H1 (cell line): Measurements from ENCODE around the gene TXNL4A. TPM values are rescaled to one million over a fixed set of nuclear protein-coding genes. Genes with fewer than 3 reads are reported as not detected.

Experiments
- CTCF ChIA-PET: fragments of 300-600 bp; sonication (Branson Sonifier 250); formaldehyde crosslinking; loops from one replicate; lab custom pipeline; 2021; ENCODE audit not compliant: partially characterized antibody; lab: Charles Lee
- POLR2A ChIA-PET: fragments of 300-600 bp; sonication (Branson Sonifier 250); formaldehyde crosslinking; loops from one replicate; lab custom pipeline; 2021; ENCODE audit warnings: inconsistent platforms; ENCODE audit not compliant: partially characterized antibody; lab: Charles Lee
- DNase-seq, 2 experiments: peaks; one replicate each; pipeline versions ENCODE4 v3.0.0 to v3.0.0-alpha.2; 2010 to 2022; ENCODE audit warnings: low spot score in 2 of 2, low read depth in 1 of 2, mixed read lengths in 1 of 2
- FAIRE-seq: peaks from 2 replicates; lab custom pipeline; 2011; peaks lifted over from hg19 to GRCh38; lab: Jason Lieb, UNC
- H2AFZ ChIP-seq: 2 replicates; pipeline ENCODE4 v1.8.1; 2012; ENCODE audit warnings: low read length, inconsistent platforms
- H2AK5ac ChIP-seq: 2 replicates; pipeline ENCODE4 v1.6.1; 2013; ENCODE audit warnings: low read depth, low read length
- H2BK120ac ChIP-seq: replicated peaks from 2 replicates; pipeline ENCODE3; 2013; ENCODE audit warnings: low read depth, low read length, inconsistent platforms
- H2BK12ac ChIP-seq: 2 replicates; pipeline ENCODE4 v1.6.1; 2013; ENCODE audit warnings: low read depth, low read length
- H2BK15ac ChIP-seq: 2 replicates; pipeline ENCODE4 v1.6.1; 2013; ENCODE audit warnings: low read length
- H2BK20ac ChIP-seq: 2 replicates; pipeline ENCODE4 v1.6.1; 2013; ENCODE audit warnings: low read length
- H2BK5ac ChIP-seq: 2 replicates; pipeline ENCODE4 v1.6.1; 2013; ENCODE audit warnings: low read depth, low read length
- H3K14ac ChIP-seq: 2 replicates; pipeline ENCODE4 v1.6.1; 2013; ENCODE audit warnings: inconsistent platforms; ENCODE audit not compliant: insufficient read length
- H3K18ac ChIP-seq: 2 replicates; pipeline ENCODE4 v1.6.1; 2013; ENCODE audit warnings: low read length; ENCODE audit errors: extremely low read depth
- H3K23ac ChIP-seq: 2 replicates; pipeline ENCODE4 v1.6.1; 2013; ENCODE audit warnings: inconsistent platforms; ENCODE audit not compliant: insufficient read length
- H3K23me2 ChIP-seq: 2 replicates; pipeline ENCODE4 v1.6.1; 2013; ENCODE audit warnings: low read depth, low read length
- H3K27ac ChIP-seq: 2 replicates; pipeline ENCODE4 v1.6.1; 2011; ENCODE audit warnings: low read depth, low read length, inconsistent platforms
- H3K27me3 ChIP-seq, 4 experiments: replicated peaks in 1 of 4; 1 replicate in 1 of 4; 2 replicates in 3 of 4; pipeline versions ENCODE4 v1.6.1 to v1.8.1; 2011 to 2013; ENCODE audit warnings: low read length in 3 of 4, mild to moderate bottlenecking in 3 of 4, inconsistent platforms in 2 of 4, mixed read lengths in 2 of 4, moderate library complexity in 1 of 4; ENCODE audit not compliant: control insufficient read depth in 3 of 4, insufficient read depth in 3 of 4; ENCODE audit errors: extremely low read depth in 1 of 4
- H3K36me3 ChIP-seq, 4 experiments: 2 replicates each; pipeline versions ENCODE4 v1.6.1 to v1.8.1; 2011 to 2013; ENCODE audit warnings: mild to moderate bottlenecking in 4 of 4, low read length in 3 of 4, moderate library complexity in 2 of 4, control low read depth in 1 of 4, inconsistent platforms in 1 of 4; ENCODE audit not compliant: insufficient read depth in 4 of 4, control insufficient read depth in 2 of 4
- H3K4ac ChIP-seq: replicated peaks from 2 replicates; pipeline ENCODE3; 2013; ENCODE audit warnings: low read length, low read depth, mixed read lengths, inconsistent platforms; ENCODE audit not compliant: insufficient read length
- H3K4me1 ChIP-seq, 4 experiments: replicated peaks in 1 of 4; 1 replicate in 1 of 4; 2 replicates in 3 of 4; pipeline versions ENCODE4 v1.6.1 to v1.8.1; 2011 to 2013; ENCODE audit warnings: low read length in 3 of 4, inconsistent platforms in 2 of 4, mixed read lengths in 1 of 4; ENCODE audit not compliant: insufficient read depth in 4 of 4, control insufficient read depth in 3 of 4
- H3K4me2 ChIP-seq, 2 experiments: 2 replicates each; pipeline versions ENCODE4 v1.6.1 to v1.8.1; 2011 to 2013; ENCODE audit warnings: low read depth in 2 of 2, low read length in 2 of 2, control low read depth in 1 of 2, inconsistent platforms in 1 of 2, mild to moderate bottlenecking in 1 of 2; ENCODE audit not compliant: insufficient read depth in 1 of 2
- H3K4me3 ChIP-seq, 4 experiments: fragments of 200-600, 300-600 bp in 1 of 4; sonication (generic), shearing (Covaris generic), sonication (Bioruptor Twin) in 1 of 4; 2 replicates each; pipeline versions ENCODE4 v1.5.1 to v1.8.1; 2011 to 2016; ENCODE audit warnings: low read length in 4 of 4, low read depth in 3 of 4, control low read depth in 2 of 4, inconsistent platforms in 2 of 4, mild to moderate bottlenecking in 2 of 4, mixed read lengths in 1 of 4, moderate library complexity in 1 of 4; ENCODE audit not compliant: insufficient read depth in 2 of 4; ENCODE audit errors: extremely low read depth in 1 of 4
- H3K56ac ChIP-seq: replicated peaks from 2 replicates; pipeline ENCODE3; 2013; ENCODE audit warnings: low read depth, mild to moderate bottlenecking, mixed read lengths, low read length, inconsistent platforms; ENCODE audit not compliant: insufficient read length
- H3K79me1 ChIP-seq: 2 replicates; pipeline ENCODE4 v1.6.1; 2013; ENCODE audit warnings: low read depth, low read length, control low read depth
- H3K79me2 ChIP-seq, 2 experiments: 2 replicates each; pipeline versions ENCODE4 v1.6.1 to v1.8.1; 2012 to 2013; ENCODE audit warnings: low read length in 2 of 2, mild to moderate bottlenecking in 2 of 2, inconsistent platforms in 1 of 2; ENCODE audit not compliant: insufficient read depth in 2 of 2, control insufficient read depth in 1 of 2
- H3K9ac ChIP-seq, 4 experiments: replicated peaks in 1 of 4; 1 replicate in 1 of 4; 2 replicates in 3 of 4; pipeline versions ENCODE4 v1.6.1 to v1.8.1; 2011 to 2013; ENCODE audit warnings: low read depth in 3 of 4, low read length in 3 of 4, control low read depth in 2 of 4, mild to moderate bottlenecking in 2 of 4, moderate library complexity in 2 of 4, inconsistent platforms in 1 of 4; ENCODE audit errors: extremely low read depth in 1 of 4
- H3K9me3 ChIP-seq, 2 experiments: 2 replicates each; pipeline versions ENCODE4 v1.6.1 to v1.8.1; 2012 to 2013; ENCODE audit warnings: mild to moderate bottlenecking in 2 of 2, moderate library complexity in 2 of 2, control low read depth in 1 of 2, inconsistent platforms in 1 of 2, low read depth in 1 of 2, low read length in 1 of 2, mixed read lengths in 1 of 2; ENCODE audit not compliant: insufficient read depth in 2 of 2
- H4K20me1 ChIP-seq, 2 experiments: replicated peaks in 1 of 2; 2 replicates each; pipeline versions ENCODE3 to v1.8.1; 2011 to 2013; ENCODE audit warnings: inconsistent platforms in 2 of 2, low read length in 2 of 2, mild to moderate bottlenecking in 1 of 2; ENCODE audit not compliant: insufficient read depth in 2 of 2, control insufficient read depth in 1 of 2
- H4K5ac ChIP-seq: 2 replicates; pipeline ENCODE4 v1.6.1; 2013; ENCODE audit warnings: low read length, low read depth, mixed read lengths, inconsistent platforms; ENCODE audit not compliant: insufficient read length
- H4K8ac ChIP-seq: 2 replicates; pipeline ENCODE4 v1.8.0; 2013; ENCODE audit warnings: mild to moderate bottlenecking, moderate library complexity, low read length, inconsistent platforms; ENCODE audit not compliant: insufficient read depth; ENCODE audit errors: extremely low read depth
- H4K91ac ChIP-seq: replicated peaks from 2 replicates; pipeline ENCODE3; 2013; ENCODE audit warnings: low read length, mixed read lengths, inconsistent platforms; ENCODE audit not compliant: insufficient read length
- CEBPB ChIP-seq: IDR thresholded peaks from 2 replicates; pipeline ENCODE4 v1.6.1; 2012; ENCODE audit warnings: low read depth, low read length
- GTF2F1 ChIP-seq: IDR thresholded peaks from 2 replicates; pipeline ENCODE4 v1.6.1; 2012; ENCODE audit warnings: low read depth, low read length, improper control_type of control experiment, borderline replicate concordance
- WGBS, 2 experiments: shearing (Covaris generic) in 1 of 2; methylation state at CpG; one replicate each; pipeline versions ENCODE4 v1.1.6 to v1.1.7; 2013 to 2015; ENCODE audit warnings: low lambda C conversion rate in 2 of 2, mixed read lengths in 2 of 2, inconsistent platforms in 1 of 2, low coverage in 1 of 2, missing lambda C conversion rate in 1 of 2; ENCODE audit not compliant: insufficient replicate concordance in 2 of 2, insufficient coverage in 1 of 2, insufficient read length in 1 of 2; ENCODE audit errors: extremely low coverage in 1 of 2, missing lambda C conversion rate in 1 of 2; 5-methylcytosine and 5-hydroxymethylcytosine counted together
- polyA plus RNA-seq, 7 experiments: library from polyadenylated mRNA; depleted of rRNA in 3 of 7; stranded (reverse) in 5 of 7; unstranded in 2 of 7; fragments of >200 nt in 5 of 7; fragments of 200-250 nt in 2 of 7; gene quantifications; 1 replicate in 5 of 7; 2 replicates in 1 of 7; 4 replicates in 1 of 7; pipeline versions ENCODE4 v1.2.1 to v1.2.3, GENCODE V29; 2011 to 2013; ENCODE audit warnings: missing spikeins in 2 of 7, mixed read lengths in 2 of 7
- total RNA-seq: library from RNA; stranded (reverse); fragmentation: NEBNext Ultra II Directional; extraction: Animal tissue kit (Norgen Biotek cat#: 25700); gene quantifications from 2 replicates; pipeline ENCODE4 v1.2.1, GENCODE V29; 2021

Gene TXNL4A
- total and polyA plus RNA-seq, 2 of the 8 experiments (the other 6 are each of a cell fraction or from before 2014, with no cell fraction given), result 169 to 181 TPM

DNA sequence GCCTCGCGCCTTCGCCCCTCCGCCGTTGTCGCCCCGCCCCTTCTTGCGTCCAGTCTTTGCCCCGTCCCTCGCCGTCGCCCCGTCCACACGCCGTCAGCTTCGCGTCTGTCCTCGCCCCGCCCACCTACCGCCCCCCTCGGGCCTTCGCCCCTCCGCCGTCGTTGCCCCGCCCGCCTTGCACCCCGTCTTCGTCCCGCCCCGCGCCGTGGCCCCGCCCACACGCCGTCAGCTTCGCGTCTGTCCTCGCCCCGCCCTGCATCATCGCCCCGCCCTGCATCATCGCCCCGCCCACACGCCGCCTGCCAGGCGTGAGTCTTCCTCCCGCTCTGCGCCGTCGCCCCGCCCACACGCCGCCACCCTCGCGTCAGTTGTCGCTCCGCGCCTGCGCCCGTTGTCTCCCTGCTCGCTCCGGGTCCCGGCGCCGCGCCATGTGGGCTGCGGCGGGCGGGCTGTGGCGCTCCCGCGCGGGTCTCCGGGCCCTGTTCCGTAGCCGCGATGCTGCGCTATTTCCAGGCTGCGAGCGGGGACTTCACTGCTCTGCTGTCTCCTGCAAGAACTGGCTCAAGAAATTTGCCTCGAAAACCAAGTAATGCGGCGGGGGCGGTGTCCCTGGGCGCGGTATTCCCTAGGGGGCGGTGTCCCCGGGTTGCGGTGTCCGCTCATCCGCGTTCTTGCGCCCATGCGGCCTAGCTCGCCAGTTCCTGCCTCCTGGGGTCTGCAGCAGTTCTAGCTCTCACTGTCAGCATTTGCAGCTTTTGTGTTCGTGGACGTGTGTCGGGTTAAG lies 45.9 kb upstream of the TXNL4A start, which contains the start of gene RBFA:
Gene RBFA, plus strand, starts transcription at position 367 of the 784 bp plus-strand sequence. Its CDS starts 62 bp downstream, at position 429.
- Histone ChIP-seq H3K56ac (no peak within 1 kb of the TSS), H3K79me2 (peaks cover 0 to 22% of the 10 kb centered on the region in 2 experiments; a peak in 3 of 4 replicates), H3K36me3 (peaks cover 0 to 4% (median 2%) of the 10 kb centered on the region in 4 experiments; a peak in 1 of 8 replicates), H3K23me2 (peaks cover 9% of the 10 kb centered on the region; the same call in 1 of the 2 replicates), H3K4me2 (peak within 1 kb of the TSS; percentile 82 to 99), H4K20me1 (peaks cover 0 to 10% of the 10 kb centered on the region in 2 experiments), H2AFZ (peak within 1 kb of the TSS; percentile 84; the same call in 1 of the 2 replicates), H3K9me3 (no peaks in the 10 kb centered on the region), H4K5ac (peak within 1 kb of the TSS; percentile 28), H3K4me3 (peak within 1 kb of the TSS; percentile 66 to 73 (median 71)), H3K79me1 (peaks cover 4% of the 10 kb centered on the region), H3K18ac (no peak within 1 kb of the TSS; the same call in 1 of the 2 replicates), H3K27ac (peak within 1 kb of the TSS; percentile 56; the same call in 1 of the 2 replicates), H2BK120ac (no peak within 1 kb of the TSS), H2BK12ac (0 out of 2 replicates have a peak within 1 kb of the TSS, but pooled peaks have one; percentile 35), H2BK5ac (peak within 1 kb of the TSS; percentile 66; the same call in 1 of the 2 replicates), H3K23ac (no peak within 1 kb of the TSS), H3K9ac (peak within 1 kb of the TSS; percentile 38 to 66 (median 58)), H3K14ac (no peak within 1 kb of the TSS), H3K4me1 (peaks cover 0 to 10% (median 5%) of the 10 kb centered on the region in 4 experiments; a peak in 5 of 7 replicates), H4K91ac (no peak within 1 kb of the TSS), H2BK15ac (no peak within 1 kb of the TSS), H3K27me3 (no peaks in the 10 kb centered on the region), H2AK5ac (no peak within 1 kb of the TSS), H2BK20ac (no peak within 1 kb of the TSS), H3K4ac (no peak within 1 kb of the TSS), H4K8ac (peak within 1 kb of the TSS; percentile 54)
- DNase-seq (peak; percentile 96 to 100), FAIRE-seq (no peak)
- 1% methylated on average over 46 of the region's 99 CpGs; no CpG with 5 or more reads in 1 of the 2 experiments for WGBS, 2 experiments
- CTCF ChIA-PET, result interaction anchor here (0.7 to 2.1 kb wide), 10 partner anchors 12 to 166 kb away, joined by 3 to 9 read pairs (median 3); no protein-coding TSS in a partner anchor
- POLR2A ChIA-PET, result interaction anchor here (0.7 to 2.2 kb wide), 7 partner anchors 28 to 257 kb away, joined by 3 to 8 read pairs (median 4); partner anchors contain the start of gene ADNP2
- TF ChIP-seq CEBPB (no peak), GTF2F1 (no peak)
